HTR-8/SVneo (cell line): ENCODE data around the gene VIPR2.

Experiments
- DNase-seq: peaks from one replicate; pipeline ENCODE4 v3.0.0; 2011; ENCODE audit warnings: low spot score, mixed read lengths; ENCODE audit not compliant: insufficient read length
- FAIRE-seq: peaks from 2 replicates; lab custom pipeline; 2011; peaks lifted over from hg19 to GRCh38; lab: Jason Lieb, UNC

VIPR2 gene

GRCh38 chr7:159122276-159122675, 22.4 kb downstream of the VIPR2 start:
- no peak for DNase-seq
- no peak for FAIRE-seq

- FAIRE-seq, result no peak
These were observed 23.2 kb downstream of the VIPR2 start for GRCh38 chr7:159121476-159121875.

GRCh38 chr7:159121068-159121467, 23.6 kb downstream of the VIPR2 start:
- no peak for DNase-seq
- no peak for FAIRE-seq

More at GRCh38 chr7:159121476-159121875, 23.2 kb downstream of the VIPR2 start:
- no peak for DNase-seq

- no peak for FAIRE-seq
- no peak for DNase-seq
These were observed 24.1 kb downstream of the VIPR2 start for GRCh38 chr7:159120540-159120919.

GRCh38 chr7:159119851-159120539, 24.7 kb downstream of the VIPR2 start:
- DNase-seq (no peak), FAIRE-seq (no peak)

- no peak for FAIRE-seq
- DNase-seq, result no peak
These were observed 25.5 kb downstream of the VIPR2 start for GRCh38 chr7:159119026-159119741.

GRCh38 chr7:159118623-159119022, 26.0 kb downstream of the VIPR2 start:
- FAIRE-seq (no peak), DNase-seq (no peak)

GRCh38 chr7:159118197-159118595, 26.5 kb downstream of the VIPR2 start:
- DNase-seq (no peak), FAIRE-seq (no peak)

- FAIRE-seq (no peak), DNase-seq (no peak)
These were observed 27.1 kb downstream of the VIPR2 start for GRCh38 chr7:159117366-159118196.

- no peak for FAIRE-seq
These were observed 27.9 kb downstream of the VIPR2 start for GRCh38 chr7:159116581-159117339.

GRCh38 chr7:159115601-159116501, 28.8 kb downstream of the VIPR2 start:
- FAIRE-seq (no peak), DNase-seq (no peak)

More at GRCh38 chr7:159116581-159117339, 27.9 kb downstream of the VIPR2 start:
- DNase-seq, result no peak

- DNase-seq (no peak), FAIRE-seq (no peak)
These were observed 29.7 kb downstream of the VIPR2 start for GRCh38 chr7:159114981-159115380.

GRCh38 chr7:159114096-159114495, 30.6 kb downstream of the VIPR2 start:
- DNase-seq (no peak), FAIRE-seq (no peak)

- no peak for DNase-seq
- no peak for FAIRE-seq
These were observed 31.6 kb downstream of the VIPR2 start for GRCh38 chr7:159113056-159113455.

- no peak for DNase-seq
- FAIRE-seq, result no peak
These were observed 32.3 kb downstream of the VIPR2 start for GRCh38 chr7:159112136-159113011.

- DNase-seq (no peak), FAIRE-seq (no peak)
These were observed 35.0 kb downstream of the VIPR2 start for GRCh38 chr7:159109653-159110035.

GRCh38 chr7:159108941-159109652, 35.6 kb downstream of the VIPR2 start:
- DNase-seq (no peak), FAIRE-seq (no peak)

GRCh38 chr7:159108491-159108890, 36.2 kb downstream of the VIPR2 start:
- no peak for DNase-seq
- FAIRE-seq, result no peak
